HG02884 (cell line): ENCODE data around the gene SLAMF1.
"Not testable (repeated sequence)": the region's sequence is repeated elsewhere in the genome, so short reads cannot be mapped to it uniquely, and the experiment has no call there.

Experiments
- ATAC-seq: cut with Tn5 transposase; IDR thresholded peaks from one replicate; pipeline ENCODE4 v1.9.1; 2021; ENCODE audit warnings: mild to moderate bottlenecking, moderate library complexity; ENCODE audit not compliant: unreplicated experiment

The SLAMF1 gene

GRCh38 chr1:160665330-160666078 is 18.7 kb upstream of the SLAMF1 start:
- ATAC-seq: no peak

DNA sequence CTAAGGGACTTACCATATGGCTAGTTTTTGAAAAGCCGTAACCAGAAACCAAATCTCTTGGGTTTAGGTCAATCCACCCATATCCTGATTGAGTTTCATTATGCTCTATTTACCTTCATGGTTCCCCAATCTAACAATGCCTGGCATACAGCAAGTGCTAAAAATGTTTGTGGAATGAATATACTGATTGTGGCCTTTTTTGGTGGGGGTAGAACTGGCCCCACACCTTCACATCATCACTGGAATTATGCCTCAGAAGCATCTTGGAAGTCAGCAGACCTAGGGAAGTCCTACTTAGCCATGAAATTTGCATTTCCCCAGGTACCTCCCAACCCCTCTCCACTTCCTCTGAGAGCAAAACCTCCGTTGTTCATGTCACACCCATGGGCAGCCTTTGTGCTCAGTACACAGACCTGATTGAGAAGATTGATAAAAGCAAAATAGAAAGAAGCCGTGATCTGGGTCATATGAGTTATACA is 17.8 kb upstream of the SLAMF1 start:
- peak; percentile 73 for ATAC-seq

DNA sequence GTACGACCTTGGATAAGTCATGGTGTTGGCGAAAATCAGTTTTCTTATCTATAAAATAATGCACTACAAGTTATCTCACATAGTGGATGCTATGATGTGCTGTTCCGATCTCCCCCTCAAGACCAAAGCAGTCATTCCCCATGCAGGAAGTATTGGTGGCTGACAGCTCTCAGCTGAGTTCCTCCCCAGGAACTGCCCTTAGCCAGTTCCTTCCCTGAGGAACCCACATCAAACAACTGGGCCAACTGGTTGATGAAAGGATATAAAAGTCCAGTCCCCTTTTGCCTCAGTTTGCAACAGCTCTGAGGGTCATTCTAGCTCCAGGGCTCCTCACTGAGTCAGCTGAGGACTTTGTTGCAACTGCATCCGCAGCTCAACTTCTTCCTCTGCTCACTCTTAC is 16.1 kb upstream of the SLAMF1 start:
- no peak for ATAC-seq

DNA sequence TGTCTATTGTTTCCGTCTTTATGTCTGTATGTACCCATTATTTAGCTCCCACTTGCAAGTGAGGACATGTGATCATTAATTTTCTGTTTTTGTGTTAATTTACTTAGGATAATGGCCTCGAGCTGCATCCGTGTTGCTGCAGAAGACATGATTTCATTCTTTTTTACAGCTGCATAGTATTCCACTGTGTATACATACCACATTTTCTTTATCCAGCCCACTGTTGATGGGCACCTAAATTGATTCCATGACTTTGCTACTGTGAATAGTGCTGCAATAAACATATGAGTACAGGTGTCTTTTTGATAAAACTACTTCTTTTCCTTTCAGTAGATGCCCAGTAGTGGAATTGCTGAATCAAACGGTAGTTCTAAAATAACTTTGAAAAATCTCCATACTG is 12.7 kb upstream of the SLAMF1 start:
- no peak for ATAC-seq

GRCh38 chr1:160658814-160659193 is 12.0 kb upstream of the SLAMF1 start:
- no peak for ATAC-seq

DNA sequence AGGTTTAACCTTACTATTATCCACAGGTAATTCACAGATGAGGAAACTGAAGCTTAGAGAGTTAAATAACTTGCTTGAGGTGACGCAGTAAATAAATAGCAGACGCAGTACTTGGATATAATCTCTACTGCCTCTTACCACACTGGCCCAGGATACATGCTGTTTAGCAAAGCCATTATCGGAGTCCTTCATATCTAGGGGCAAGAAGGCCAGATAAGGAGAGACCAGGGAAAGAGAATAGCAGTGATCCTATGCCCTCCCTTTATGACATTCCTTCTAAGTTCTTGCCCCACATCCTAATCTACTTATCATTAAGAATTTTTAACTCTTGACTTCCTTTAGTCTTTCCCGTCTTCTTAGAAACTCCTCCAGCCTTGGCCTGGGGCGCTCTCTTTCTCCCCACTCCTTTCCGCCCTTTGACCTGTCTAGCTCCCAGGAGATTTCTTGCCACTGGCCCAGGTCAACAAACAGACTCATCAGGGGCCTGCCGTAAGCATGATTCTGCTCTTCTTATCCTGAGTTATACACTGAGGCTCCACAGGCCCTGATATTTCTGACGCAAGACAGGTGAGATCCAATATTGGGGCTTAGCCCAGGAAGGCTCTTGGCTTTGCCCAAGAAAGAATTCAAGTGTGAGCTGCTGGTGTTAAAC is 11.4 kb upstream of the SLAMF1 start:
- no peak for ATAC-seq

DNA sequence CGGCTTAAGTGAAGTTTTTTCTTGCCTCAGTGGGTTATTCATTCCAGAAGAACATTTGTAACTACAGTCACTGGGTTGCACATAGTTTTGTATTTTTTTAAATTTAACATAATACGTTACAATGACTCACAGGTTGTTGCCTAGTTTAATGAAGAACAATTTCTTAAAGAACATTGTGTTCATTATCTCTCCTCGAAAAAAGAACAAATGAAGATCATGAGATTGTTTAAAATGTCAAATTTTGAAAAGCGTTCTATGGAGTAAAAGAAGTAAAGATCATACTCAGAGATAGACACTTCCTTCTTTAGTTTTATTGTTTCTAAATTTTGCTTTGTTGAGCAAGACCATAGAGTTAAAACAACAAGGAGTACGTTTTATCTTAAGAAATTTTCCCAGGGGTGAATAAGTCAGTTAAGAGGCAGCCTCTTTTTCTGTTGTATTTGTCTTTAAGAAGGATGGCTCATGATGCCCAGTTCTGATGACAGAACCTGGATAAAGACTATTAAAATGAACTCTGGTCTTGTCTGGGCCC is 10.5 kb upstream of the SLAMF1 start:
- no peak for ATAC-seq

DNA sequence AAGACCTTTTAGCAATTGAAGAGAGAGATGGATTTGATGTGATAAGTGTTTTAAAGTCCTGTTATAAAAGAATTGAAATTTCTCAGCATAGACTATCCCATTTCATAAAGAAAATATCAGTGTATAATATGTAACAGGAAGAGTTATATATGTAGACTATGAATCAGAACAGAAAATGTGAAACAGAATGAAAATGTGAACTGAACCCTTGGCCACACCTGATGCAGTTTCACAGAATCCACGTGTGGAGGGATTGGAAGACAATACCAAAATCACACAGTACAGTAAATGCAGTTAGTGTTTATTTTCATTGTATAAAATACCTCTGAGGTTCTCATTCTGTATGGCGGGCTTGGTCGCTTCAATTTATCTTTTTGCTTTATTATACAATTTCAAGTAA is 9.9 kb upstream of the SLAMF1 start:
- ATAC-seq: no peak

- no peak for ATAC-seq
Observed at GRCh38 chr1:160653620-160654016, 6.8 kb upstream of the SLAMF1 start.

DNA sequence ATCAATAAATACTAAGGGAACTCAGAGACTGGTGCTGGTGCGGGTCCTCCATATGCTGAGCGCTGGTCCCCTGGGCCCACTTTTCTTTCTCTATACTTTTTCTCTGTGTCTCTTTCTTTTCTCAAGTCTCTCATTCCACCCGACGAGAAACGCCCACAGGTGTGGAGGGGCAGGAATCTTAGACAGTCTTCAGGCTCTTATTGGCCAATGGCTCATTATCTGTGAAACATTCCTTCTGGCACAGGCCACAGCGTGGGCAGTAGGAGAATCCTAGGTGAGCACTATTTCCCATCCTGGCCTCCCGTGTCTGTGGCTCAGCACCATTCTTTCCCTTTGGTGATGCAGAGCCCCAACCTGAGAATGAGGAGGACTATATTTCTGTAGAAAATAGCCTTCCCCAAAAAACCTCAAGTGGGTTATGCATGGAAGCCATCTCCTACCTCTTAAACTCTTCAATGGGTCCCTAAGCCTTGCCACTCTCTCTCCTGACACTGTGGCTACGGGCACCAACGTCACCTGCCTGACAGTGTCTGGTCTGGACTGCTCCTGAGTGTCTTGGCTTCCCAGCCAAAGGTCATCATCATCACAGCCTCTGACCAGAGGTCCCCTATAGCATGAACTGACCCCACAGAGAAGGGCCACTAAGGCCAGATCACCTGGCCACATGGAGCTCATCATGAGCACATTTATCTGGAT is 6.2 kb upstream of the SLAMF1 start:
- no peak for ATAC-seq

DNA sequence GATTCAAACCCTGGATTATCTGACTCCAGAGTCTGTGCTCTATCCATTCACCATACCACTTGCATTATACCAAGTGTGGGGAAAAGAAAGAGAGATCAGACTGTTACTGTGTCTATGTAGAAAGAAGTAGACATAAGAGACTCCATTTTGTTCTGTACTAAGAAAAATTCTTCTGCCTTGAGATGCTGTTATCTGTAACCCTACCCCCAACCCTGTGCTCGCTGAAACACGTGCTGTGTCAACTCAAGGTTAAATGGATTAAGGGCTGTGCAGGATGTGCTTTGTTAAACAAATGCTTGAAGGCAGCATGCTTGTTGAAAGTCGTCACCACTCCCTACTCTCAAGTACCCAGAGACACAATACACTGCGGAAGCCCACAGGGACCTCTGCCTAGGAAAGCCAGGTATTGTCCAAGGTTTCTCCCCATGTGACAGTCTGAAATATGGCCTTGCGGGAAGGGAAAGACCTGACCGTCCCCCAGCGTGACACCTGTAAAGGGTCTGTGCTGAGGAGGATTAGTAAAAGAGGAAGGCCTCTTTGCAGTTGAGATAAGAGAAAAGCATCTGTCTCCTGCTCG is 5.3 kb upstream of the SLAMF1 start:
- not testable (repeated sequence) for ATAC-seq

DNA sequence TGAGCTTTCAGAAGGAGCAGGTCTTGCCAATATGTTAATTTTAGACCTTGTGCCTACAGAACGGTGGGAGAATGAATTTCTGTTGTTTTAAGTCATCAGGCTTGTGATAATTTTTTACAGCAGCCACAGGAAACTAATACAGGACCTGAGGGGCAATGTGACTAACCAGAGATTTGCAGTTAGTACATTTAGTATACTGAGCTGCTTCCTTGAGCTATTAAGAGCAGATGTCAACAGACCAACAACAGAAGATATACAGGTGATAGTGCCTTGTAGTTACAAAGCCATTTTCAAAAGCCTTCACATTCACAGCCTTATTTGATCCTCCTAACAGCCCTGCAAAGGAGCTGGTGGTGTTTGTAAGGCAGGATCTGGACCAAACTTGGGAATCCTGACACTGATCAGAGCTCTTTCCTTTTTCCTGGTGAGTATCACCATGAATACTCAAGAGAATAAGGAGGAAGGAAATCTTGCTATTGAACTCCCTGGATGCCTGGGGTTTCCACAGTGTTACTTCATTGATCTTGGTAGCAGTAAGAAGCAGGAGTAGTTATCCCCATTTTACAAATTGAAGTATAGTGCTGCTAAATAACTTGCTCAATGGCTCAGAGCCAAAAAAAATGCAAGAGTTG is 4.7 kb upstream of the SLAMF1 start:
- no peak for ATAC-seq

DNA sequence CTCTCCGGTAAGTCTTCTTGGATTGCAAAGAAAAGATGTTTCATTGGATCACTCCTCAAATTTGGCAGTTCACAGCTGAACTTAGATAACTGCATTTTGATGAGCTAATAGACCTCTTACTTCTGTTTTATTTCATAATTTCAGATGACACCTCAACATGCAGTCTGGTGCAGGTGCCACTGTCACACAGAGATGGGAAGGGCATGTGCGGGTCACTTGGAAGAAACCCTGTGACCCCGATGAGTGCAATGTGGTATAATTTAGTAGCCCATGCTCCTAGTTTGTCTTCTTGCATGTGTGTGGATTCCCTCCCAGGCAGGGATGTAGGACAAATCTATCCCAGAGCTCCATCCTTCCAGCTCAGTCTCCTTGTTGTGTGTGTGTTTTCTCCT is 481 bp upstream of the SLAMF1 start:
- no peak for ATAC-seq

GRCh38 chr1:160646180-160646579 is 664 bp downstream of the SLAMF1 start:
- ATAC-seq: no peak

GRCh38 chr1:160645386-160646130 is 1.3 kb downstream of the SLAMF1 start:
- no peak for ATAC-seq

DNA sequence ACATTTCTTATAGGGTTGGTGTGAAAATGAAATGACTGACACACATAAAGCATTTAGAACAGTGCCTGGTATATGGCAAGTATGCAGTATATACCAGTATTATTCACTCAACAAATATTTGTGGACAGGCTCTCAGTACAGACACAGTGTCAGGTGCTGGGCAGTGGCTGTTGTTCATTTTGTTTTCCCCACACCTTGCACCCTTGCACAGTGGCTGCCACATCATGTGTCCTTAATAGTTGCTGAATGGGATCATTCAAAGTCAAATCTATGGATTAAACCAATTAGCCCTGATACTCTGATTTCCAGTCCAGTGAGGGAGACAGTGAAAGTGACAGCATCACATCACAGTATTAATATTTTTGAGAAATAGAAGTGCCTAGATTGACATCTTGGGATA is 2.4 kb downstream of the SLAMF1 start:
- ATAC-seq: no peak

- no peak for ATAC-seq
Observed at GRCh38 chr1:160643138-160643537, 3.7 kb downstream of the SLAMF1 start.

DNA sequence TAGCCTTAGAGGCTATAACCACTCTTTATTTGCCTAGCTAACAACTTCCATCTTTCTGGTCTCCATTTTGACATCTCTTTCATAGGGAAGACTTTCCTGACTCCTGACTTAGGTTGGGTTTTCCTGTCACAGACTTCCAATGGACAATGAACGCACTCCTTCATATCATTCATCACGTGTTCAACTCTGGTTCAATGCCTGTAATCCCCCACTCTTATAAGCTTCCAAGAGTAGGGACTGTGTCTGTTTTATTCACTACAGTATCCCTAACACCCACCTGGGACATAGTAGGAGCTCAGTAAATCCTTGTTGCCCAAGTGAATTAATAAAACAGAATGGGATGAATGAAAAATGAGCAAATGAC is 4.6 kb downstream of the SLAMF1 start:
- no peak for ATAC-seq

DNA sequence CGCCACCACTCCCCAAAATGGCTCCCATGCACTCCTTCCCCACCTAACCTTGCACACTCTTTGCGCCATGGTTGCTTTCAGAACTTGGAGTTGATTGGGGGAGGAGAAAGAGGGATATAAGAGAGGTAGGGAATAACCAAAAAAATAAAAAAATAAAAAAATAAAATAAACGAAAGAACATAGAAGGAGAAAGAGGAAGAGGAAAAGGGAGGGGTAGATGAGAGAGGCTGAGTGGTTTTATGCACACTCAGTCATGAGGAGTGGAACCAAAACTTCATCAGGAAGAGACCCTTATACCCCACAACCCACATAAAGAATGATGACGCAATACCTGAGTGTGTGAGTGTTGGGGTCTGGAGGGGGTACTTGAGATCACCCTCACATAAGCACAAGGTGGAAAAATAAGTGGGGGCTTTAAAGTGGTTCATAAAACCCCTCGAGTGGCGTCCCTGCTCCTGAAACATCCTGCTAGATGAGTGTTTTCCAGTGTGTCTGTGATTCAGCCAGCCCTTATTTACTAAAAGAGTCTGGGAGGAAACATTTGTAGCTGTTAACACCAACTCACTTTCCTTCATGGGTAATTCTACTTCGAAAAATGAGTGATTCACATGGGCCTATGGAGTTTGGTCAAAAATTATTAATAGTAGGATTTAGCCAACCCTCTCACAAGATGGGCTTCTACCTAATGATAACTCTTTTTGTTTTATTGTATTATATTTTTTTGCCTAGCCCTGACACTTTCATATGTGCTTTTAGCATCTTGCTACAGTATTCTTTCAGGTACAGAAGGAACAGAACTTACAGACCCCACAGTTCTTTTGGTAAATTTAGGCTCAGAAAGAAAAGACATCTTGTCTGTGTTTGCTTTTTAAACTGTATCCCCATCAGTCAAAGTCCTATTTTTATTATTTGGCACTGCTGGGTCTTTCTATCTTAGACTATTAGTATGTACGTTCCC is 5.2 kb downstream of the SLAMF1 start:
- ATAC-seq: no peak
